Activated T-helper 1 cell treated with anti-CD3 and anti-CD28 coated beads, Interleukin-2, amount 50 U/mL, for 16 hours (primary cell): ENCODE results near the gene IGFBP3.

Source experiments
- DNase-seq, 2 donors: peaks; one replicate each; pipeline ENCODE4 v3.0.0-alpha.2; 2020; ENCODE audit warnings: low read depth in 1 of 2, low spot score in 1 of 2

Gene IGFBP3

DNA sequence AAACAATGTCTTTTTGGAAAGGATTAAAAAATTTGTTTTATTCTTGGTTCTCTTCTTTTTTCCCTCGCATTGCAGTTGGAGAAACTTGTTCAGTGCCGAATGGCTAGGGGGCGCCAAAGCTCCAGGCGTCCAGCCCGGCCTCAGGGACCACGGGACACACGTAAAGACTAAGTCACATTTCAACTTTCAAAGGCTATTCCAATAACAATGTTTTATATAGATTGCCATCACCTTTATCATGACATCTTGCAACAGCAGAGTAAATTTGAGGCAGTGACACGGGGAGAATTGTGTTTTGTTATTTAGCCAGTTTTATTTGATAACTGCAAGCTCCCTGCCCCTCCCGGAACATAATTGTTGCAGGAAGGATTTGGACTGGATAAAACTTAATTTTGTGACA, 2.2 kb upstream of the IGFBP3 start:
- peak in 1 of 2 donors; percentile 25 for DNase-seq

DNA sequence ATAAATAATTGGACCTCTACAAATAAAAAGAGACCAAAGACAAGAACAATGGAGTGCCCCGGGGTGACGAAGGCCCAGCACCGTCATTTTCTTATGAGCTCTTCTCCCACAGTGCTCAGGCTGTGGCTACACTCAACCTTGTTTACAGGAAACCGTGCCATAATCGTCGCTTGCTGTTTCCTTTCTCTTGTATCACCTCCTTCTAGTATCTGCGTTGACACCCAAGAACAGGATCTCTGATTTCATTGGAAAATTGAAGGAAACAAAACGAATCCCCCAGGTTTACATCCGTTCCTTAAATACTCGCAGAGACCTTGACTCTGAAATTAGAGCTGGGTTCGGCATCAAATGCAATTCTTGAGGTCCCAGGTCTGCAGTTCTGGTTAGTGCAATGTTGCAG, 1.7 kb upstream of the IGFBP3 start:
- DNase-seq, result no peak

DNA sequence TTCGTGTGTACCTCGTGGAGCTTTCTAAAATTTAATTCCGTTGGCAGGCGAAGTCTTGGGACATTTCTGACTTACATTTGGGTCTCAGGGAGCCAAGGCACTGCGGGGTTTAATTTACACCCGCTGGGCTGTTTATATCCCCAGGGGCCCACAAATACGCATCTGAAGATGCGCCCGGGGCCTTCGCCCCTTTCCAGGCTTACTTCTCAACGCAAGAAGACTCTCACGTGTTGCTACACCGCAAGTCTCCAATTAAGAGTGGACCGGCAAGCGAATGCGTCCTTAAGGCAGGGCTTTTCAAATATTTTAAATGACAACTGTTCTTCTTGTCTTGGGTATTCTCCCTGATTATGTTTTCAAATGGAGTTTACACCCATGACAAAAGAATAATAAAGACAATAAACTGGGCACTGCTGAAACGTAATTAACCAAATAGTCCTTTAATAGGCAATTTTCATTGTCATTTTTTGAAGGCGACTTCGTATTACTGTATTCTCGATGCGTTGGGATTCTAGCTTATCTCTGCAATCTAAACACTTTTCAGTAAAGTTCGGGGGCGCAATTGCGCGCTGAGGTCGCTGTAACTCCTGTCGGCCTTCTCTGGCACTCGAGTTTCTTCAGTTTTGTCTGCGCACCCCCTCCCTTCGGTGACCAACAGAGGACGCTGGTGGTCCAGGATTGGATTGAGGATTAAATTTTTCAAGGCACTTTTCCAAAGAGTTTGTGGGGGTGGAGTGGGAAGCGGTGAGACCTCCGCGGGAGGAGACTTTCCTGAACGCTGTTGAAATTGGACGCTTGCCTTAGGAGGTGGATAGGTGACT, 837 bp upstream of the IGFBP3 start:
- no peak for DNase-seq

DNA sequence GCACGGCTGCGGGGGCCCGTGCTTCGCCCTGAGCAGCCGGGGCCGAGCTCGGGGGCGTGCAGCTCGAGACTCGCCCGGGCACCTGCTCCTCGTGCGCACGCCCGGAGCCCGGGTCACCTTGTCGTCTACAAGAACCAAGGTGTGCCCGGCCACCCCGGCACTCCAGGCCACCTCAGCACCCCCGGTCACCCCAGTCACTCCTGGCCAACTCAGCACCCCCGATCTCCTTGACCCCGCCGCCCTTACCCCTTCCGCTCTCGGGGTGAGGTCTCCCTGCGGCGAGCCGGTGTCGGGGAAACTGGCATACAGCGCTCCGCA, 268 bp upstream of the IGFBP3 start:
- DNase-seq, result no peak

DNA sequence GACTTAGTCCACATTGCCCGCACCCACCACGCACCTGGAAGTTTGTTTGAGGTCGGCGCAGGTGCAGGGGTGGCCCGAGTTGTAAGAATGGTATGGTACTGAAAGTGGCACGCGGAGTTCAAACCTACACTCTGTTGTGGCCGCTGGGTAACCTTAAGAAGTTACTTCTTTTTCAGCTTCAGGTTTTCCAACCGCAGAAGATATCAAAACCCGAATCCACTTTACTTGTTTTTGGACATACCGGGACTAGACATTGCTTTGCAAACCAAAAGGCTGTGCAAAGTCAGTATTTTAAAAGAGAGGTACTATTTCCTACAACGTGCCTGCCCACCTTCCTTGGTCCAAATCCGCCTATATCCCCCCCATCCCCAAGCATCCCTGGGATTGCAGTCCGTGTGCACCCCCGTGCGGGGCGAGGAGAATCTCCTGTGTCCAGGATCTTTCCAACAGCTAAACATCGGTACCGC, 1.0 kb downstream of the IGFBP3 start:
- DNase-seq, result no peak

DNA sequence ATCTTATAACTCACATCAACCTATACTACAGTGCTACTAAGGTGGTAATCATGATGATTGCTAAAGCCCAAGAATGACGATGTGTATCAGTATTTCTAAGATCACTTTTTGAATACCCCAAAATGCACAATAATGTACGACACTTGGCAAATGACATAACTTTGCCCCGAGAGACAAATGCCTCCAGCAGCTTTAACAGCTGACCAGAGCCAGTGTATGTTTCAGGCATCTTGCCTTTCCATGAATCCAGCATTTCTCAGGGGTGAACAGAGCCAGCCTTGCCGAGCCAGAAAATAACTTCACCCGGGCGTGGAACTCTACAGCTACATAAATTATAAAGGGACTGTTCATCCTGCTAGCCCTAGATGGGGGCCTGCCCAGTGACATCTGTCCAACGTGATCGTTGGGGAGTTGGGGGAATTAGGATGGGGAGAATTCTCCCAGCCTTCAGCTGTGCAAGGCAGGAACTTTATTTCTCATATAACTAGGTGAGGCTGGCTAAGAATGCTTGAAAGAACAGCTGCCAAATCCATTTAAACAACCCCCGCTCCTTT, 1.8 kb downstream of the IGFBP3 start:
- DNase-seq, result no peak

DNA sequence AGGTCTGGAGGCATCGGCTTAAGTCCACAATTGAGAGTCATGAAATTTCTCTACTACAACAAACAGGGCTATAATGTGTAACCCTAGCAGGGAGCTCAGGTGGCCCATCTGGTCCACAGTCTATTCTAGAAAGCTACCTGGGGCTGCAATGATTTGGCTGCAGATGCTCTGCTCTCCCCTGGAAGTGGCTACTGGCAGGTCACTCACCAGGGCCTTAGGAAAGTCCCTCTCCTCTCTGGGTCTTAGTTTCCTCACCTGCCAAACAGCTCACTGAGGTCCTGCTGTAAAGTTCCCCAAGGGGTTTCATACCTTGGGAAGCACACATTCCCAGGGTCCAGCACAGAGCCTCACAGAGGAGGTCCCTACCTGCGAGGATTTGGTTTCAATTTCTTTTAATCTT, 2.5 kb downstream of the IGFBP3 start:
- DNase-seq, result no peak

DNA sequence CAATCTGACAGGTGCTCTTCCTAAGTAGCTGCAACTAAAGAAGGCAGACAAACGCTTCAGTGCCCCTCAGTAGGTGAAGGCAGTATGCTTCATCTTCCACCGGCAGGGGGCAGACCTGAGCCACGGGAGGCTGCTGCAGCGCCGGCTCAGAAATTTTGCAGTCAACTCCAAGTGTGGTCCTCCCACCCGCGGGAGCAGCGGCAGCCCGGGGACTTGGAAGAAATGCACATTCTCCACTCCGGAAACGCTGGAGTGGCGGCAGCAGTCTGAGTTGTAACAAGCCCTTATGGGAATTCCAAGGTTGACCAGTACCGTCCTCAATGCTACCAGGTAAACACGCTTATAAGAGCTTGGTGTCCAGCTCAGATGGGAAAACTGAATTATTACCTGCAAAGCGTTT, 3.4 kb downstream of the IGFBP3 start:
- DNase-seq, result peak; percentile 58 to 63

DNA sequence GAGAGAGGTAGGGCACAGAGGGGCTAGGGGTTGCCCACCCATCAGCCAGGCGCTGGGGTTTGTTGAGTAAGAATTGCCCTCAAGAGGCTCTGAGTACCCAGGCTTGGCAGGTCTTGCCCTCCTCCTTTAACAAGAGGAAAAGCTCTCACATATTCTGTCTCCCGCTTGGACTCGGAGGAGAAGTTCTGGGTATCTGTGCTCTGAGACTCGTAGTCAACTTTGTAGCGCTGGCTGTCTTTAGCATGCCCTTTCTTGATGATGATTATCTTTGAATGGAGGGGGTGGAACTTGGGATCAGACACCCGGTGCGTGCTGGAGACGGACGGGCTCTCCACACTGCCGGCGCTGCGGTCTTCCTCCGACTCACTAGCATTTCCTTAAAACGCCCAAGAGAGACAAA, 4.0 kb downstream of the IGFBP3 start:
- no peak for DNase-seq

DNA sequence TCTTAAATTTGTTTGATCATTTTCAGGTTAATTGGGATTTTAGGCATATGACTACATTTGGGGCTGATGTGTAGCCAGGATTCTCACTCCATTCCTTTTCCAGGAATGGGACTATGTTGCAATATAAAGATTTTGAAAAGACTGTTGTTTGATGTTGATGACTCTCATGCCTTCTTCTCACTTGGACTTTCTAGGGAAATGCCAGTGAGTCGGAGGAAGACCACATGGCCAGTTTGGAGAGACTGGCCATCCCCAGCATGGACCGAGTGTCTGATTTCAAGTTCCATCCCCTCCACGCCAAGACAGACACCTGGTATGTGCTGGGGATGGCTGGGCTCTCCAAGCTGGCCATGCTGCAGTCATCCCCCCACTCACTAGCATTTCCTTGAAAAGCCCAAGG, 5.5 kb downstream of the IGFBP3 start:
- DNase-seq, result no peak

DNA sequence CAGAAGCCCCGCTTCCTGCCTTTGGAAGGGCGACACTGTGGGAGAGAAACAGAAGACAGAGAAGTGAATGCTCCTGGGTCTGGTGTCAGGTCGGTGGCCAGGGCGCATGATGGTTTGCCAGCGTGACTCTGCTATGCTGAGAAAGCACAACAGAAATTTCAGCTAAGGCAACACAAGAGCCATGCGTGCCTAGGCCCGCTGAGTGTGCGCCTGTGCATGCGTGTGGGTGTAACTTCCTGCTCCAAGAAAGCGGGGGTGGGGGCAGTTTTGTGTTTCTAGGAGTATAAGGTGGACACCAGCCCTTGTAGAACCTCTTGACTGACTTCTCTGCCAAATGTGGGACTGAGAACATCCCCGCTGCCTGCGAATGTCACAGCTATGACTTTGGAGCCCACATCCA, 6.2 kb downstream of the IGFBP3 start:
- no peak for DNase-seq

DNA sequence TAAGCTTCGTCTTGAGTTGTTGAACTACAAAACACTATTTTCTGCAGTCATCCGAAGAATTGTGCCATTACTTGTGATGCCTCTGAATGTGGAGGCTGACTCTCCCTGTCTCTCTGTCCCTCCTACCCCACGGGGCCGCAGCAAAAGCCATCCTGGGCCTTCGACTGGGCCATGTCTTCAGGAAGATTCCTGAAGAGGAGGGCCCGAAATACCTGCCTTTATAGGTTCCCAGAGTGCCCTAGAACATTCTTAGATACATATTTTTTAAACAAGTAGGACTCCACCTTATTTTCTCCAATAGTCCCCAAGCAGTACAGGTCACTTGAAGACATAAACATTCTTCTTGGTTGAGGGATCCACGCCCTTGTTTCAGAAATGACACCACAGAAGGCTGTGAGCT, 8.1 kb downstream of the IGFBP3 start:
- no peak for DNase-seq

DNA sequence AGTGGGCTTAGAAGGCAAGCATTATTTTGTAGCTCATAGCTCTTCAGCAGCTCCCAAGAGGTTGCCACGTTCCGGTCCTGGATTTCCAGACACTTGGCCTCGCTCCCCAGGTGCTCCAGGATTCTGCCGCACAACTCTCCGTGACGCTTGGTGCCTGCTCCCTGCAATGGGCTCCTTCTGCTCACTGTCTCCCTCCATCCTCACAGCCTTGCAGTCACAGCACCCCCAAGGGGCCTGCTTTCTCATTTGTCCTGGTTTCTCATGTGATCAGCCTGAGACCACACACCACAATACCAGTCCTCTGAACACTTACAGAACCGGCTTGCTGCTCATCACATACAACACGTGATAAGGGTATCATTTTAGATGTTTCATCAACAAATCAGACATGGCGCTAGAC, 9.8 kb downstream of the IGFBP3 start:
- DNase-seq, result no peak

DNA sequence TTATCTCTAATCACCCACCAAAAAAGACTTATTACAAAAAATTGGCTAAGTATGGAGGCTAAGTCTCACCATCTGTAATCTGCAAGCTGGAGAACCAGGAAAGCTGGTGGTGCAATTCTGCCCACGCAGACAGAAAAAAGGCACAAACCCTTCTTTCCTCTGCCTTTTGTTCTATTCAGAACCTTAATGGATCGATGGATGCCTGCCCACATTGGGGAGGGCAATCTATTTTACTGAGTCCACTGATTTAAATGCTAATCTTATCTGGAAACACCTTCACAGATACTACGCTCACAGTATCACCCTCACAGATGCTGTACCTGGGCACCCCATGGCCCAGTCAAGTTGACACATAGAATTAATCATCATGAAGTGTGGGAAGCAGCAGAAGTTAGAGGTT, 10.2 kb downstream of the IGFBP3 start:
- DNase-seq, result no peak

DNA sequence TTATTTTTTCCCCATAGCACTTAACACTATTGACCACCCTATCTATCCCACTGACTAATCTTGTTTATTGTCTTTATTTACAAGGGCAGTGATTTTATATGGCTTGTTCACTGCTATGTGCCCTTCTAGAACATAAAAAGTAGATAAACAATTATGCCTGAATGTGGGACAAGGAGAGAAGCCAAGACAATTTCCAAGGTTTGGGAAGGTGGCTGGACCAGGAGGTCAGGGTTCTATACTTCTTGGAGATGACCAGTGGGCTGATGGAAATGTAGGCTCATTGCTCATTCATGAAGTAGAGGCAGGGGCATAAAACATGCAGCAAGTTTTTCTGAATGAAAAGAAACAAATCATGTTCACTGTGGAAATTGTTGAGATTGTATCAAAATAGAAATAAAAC, 11.5 kb downstream of the IGFBP3 start:
- no peak for DNase-seq

DNA sequence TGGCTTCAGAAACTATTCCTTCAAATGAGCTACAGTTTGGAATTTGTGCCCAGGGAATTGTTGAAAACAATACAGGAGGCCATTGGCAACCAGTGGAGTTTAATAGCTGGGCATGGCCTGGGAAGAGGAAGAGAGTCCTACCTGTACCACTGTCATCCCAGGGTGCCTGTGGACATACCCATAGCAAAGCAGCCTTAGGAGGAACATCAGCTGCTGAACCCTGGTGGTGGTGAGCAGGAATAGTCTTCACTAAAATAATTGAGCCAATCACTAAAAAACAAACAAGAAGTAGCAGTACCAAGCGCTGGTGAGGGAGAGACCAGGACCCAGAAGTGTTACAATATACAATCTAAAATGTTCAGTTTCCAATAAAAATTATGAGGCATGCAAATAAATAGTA, 18.3 kb downstream of the IGFBP3 start:
- no peak for DNase-seq

DNA sequence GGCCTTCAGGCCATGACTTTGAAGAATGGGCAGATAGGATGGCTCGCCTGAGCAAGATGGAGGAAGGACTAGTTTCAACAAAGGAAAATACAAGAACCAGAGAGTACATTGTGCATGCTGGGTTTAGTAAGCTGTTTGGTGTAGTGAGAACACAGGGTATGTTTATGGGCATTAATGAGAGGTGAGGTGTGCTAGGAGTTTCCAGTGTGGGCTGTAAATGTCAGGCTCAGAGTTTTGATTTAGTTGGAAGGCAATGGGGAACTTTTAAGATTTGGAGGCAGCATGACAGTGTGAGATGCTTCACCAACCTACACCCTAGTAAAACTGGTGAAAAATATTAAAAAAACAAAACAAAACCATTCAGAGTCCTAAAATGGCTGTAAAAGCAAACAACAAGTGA, 19.5 kb downstream of the IGFBP3 start:
- DNase-seq, result no peak

DNA sequence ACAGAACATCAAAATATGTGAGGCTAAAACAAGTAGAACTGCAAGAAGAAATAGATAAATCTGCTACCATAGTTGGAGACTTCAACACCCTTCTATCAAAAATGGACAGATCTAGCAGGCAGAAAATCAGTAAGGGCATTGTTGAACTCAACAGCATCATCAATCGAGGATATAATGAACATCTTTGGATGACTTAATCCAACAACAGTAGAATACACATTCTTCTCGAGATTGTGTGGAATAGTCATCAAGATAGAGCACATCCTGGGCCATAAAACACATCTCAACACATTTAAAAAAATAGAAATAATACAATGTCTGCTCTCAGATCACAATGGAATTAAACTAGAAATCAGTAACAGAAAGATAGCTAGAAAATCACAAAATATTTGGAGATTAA, 22.9 kb downstream of the IGFBP3 start:
- DNase-seq, result no peak

DNA sequence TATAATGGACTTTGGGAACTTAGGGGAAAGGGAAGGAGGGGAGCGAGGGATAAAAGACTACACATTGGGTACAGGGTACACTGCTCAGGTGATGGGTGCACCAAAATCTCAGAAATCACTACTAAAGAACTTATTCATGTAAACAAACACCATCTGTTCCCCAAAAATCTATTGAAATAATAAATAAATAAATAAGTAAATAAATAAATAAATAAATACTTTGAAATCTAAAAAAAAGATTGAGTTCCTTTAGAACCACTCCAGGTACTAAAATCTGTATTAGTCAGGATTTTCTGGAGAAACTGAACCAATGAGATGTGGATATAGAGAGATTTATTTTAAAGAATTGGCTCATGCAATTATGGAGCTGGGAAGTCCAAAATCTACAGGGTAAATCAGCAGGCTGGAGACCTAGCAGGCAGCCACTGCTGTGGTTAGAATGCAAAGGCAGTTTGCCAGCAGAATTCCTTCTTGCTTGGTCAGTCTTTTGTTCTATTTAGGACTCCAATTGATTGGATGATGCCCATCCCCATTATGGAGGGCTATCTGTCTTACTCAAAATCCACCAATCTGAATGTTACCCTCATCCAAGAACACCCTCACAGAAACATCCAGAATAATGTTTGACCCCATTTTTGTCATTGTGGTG, 23.9 kb downstream of the IGFBP3 start:
- DNase-seq, result no peak

DNA sequence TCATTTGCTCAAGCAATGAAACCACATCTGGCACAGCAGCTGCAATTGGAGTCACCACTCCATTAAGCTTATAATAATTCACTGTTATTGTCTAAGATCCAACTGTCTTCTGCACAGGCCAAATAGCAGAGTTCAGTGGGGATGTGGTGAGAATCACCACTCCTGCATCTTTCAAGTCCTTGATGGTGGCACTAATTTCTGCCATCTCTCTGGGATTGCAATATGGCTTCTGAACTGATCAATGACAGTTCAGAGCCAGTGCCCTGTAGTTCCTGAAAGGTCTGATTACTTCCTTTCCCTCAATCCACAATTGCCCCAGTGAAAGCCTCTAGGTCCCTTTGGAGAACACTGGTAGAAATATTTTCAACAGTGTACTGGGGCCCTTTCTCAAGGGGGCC, 26.4 kb downstream of the IGFBP3 start:
- DNase-seq, result no peak

DNA sequence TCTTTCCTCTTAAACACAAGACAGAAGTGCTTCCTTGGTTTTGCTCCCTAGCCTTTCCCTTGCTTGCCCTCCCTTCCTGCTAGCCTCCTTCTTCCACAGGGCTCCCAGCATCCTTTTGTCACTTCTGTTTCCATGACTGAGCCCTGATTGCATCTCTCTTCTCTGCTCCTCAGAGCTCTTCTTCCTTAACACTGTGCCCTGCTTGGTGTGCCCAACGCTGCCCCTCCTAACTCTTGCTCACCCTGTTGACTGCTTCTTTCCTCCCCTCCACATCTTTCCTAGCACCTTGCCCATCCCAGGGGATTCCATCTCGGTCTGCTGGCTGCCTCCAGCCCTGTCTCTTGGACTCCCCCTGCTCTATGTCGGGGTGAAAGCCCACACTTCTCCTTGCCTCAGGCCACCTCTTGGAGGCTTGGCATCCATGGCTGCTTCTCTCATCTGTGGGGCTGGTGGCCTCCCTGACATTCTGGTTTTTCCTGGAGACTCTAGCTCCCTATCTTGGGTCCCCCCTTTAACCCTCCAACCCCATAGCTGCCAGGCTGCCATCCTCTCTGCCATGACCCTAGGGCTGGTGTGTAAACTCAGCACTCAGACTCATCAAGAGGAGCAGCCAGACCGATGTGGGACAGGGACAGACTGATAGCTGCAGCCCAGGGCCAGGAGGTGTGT, 26.9 kb downstream of the IGFBP3 start:
- no peak for DNase-seq

DNA sequence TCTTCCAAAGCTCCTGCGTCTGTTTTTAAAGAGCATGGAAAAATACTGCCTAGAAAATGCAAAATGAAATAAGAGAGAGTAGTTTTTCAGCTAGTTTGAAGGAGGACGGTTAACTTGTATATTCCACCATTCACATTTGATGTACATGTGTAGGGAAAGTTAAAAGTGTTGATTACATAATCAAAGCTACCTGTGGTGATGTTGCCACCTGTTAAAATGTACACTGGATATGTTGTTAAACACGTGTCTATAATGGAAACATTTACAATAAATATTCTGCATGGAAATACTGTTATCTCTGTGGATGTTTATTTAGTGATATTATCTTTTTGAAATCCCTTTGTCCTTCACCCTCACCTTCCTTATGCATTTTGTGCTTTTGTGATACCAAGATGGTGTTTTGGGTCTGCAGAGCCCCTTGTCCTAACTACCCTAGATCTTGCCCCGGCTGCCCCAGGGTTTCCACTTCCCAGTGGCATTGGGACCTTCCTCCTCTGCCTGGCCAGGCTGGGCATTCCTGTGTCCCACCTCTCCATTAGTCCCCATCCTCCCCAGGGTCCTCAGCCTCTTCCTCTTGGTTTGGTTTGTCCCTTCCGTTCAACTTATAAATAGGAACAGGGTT, 27.6 kb downstream of the IGFBP3 start:
- no peak for DNase-seq
